Immature natural killer cell (primary cell): Measurements from ENCODE around the gene DNER. TPM values are rescaled to one million over a fixed set of nuclear protein-coding genes. Genes with fewer than 3 reads are reported as not detected.

Source experiments
- DNase-seq, 3 donors: peaks; one replicate each; pipeline ENCODE4 v3.0.0; 2022; ENCODE audit warnings: mixed read lengths in 1 of 3
- H3K27ac Mint-ChIP-seq, 6 donors: one replicate each; pipeline ENCODE4 v1.8.0; 2020; ENCODE audit warnings: mixed read lengths in 6 of 6, mild to moderate bottlenecking in 5 of 6, inconsistent platforms in 4 of 6, moderate library complexity in 3 of 6
- H3K27me3 Mint-ChIP-seq, 3 donors: one replicate each; pipeline ENCODE4 v1.8.0; 2020 to 2021; ENCODE audit warnings: low read depth in 3 of 3, mild to moderate bottlenecking in 3 of 3, mixed read lengths in 3 of 3, moderate library complexity in 3 of 3, inconsistent platforms in 1 of 3
- H3K36me3 Mint-ChIP-seq, 3 donors: one replicate each; pipeline ENCODE4 v1.8.0; 2020; ENCODE audit warnings: mixed read lengths in 3 of 3, inconsistent platforms in 2 of 3, mild to moderate bottlenecking in 2 of 3
- H3K4me1 Mint-ChIP-seq, 2 donors: one replicate each; pipeline ENCODE4 v1.8.0; 2020; ENCODE audit warnings: inconsistent platforms in 2 of 2, mild to moderate bottlenecking in 2 of 2, mixed read lengths in 2 of 2, moderate library complexity in 1 of 2
- H3K4me3 Mint-ChIP-seq, 5 donors: one replicate each; pipeline ENCODE4 v1.8.0; 2020; ENCODE audit warnings: mild to moderate bottlenecking in 5 of 5, mixed read lengths in 5 of 5, inconsistent platforms in 3 of 5, moderate library complexity in 3 of 5
- H3K9me3 Mint-ChIP-seq, 6 donors: one replicate each; pipeline ENCODE4 v1.8.0; 2020; ENCODE audit warnings: mild to moderate bottlenecking in 6 of 6, mixed read lengths in 6 of 6, inconsistent platforms in 4 of 6, moderate library complexity in 3 of 6
- polyA plus RNA-seq, 3 donors: library from polyadenylated mRNA; unstranded; fragments of 300-500 nt; fragmentation: Illumina TruSeq; gene quantifications; one replicate each; pipeline ENCODE4 v1.2.3, GENCODE V29; 2021

The DNER gene
- polyA plus RNA-seq, 3 donors from 2014 or later = not detected

GRCh38 chr2:229674830-229675530, 39.4 kb downstream of the DNER start:
- Mint-ChIP-seq H3K27me3 (peaks cover 0 to 15% (median 5%) of the 10 kb centered on the region in 3 donors), H3K36me3 (no peaks in the 10 kb centered on the region), H3K9me3 (peaks cover 0 to 4% (median 0%) of the 10 kb centered on the region in 6 donors), H3K4me3 (no peak overlapping the region), H3K4me1 (no peaks in the 10 kb centered on the region), H3K27ac (no peak overlapping the region)
- DNase-seq = no peak

- Mint-ChIP-seq H3K27me3 (peaks cover 1 to 9% (median 2%) of the 10 kb centered on the region in 3 donors), H3K4me1 (no peaks in the 10 kb centered on the region), H3K27ac (no peak overlapping the region), H3K9me3 (peaks cover 0 to 2% (median 0%) of the 10 kb centered on the region in 6 donors), H3K36me3 (no peaks in the 10 kb centered on the region), H3K4me3 (no peak overlapping the region)
- DNase-seq = no peak
These were observed 40.7 kb downstream of the DNER start for GRCh38 chr2:229673676-229674075.

DNA sequence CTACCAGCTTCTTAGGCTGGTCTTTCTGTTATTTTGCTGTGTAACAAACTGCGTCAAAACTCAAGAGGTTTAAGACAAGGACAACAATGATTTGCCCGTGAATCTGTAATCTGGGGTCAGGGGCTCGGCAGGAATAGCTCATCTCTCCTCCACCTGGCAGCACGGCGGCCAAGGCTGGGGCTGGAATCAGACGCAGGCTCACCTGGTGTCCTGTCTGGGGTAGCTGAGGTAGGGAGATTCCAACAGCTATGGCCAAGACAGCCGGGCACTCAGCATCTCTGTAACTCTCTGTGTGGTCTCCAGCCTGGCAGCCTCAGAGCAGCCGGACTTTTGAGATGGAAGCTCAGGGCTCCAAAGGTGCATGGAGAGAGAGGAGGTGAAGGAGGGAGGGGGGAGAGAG, 42.3 kb downstream of the DNER start:
- Mint-ChIP-seq H3K36me3 (no peaks in the 10 kb centered on the region), H3K4me1 (no peaks in the 10 kb centered on the region), H3K9me3 (no peaks in the 10 kb centered on the region), H3K4me3 (no peak overlapping the region), H3K27me3 (peaks cover 3 to 4% (median 3%) of the 10 kb centered on the region in 3 donors), H3K27ac (no peak overlapping the region)
- DNase-seq = no peak

GRCh38 chr2:229669841-229670240, 44.5 kb downstream of the DNER start:
- H3K27me3 Mint-ChIP-seq = peaks cover 3 to 4% (median 3%) of the 10 kb centered on the region in 3 donors
- DNase-seq = no peak
- H3K4me1 Mint-ChIP-seq = no peaks in the 10 kb centered on the region
- no peak overlapping the region for H3K27ac Mint-ChIP-seq
- H3K9me3 Mint-ChIP-seq = no peaks in the 10 kb centered on the region
- no peaks in the 10 kb centered on the region for H3K36me3 Mint-ChIP-seq
- no peak overlapping the region for H3K4me3 Mint-ChIP-seq

DNA sequence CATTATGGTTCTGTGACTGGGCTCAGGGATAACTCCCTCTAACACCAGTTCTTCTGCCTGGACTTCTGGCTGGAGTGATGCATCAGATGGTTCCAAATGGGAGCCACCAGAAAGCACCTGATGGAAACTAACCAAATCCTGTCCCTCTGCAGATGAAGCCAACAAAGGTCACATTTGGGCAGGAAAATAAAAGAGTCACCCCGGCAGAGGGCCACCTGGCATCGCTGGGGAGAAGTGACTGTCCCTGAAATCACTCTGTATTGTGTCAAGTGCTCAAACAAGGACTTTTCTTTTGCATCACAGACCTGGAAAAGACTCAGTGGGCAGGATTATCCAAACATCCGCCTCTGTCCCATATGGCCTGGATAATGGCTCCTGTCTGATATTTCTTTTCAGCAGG, 47.5 kb downstream of the DNER start:
- Mint-ChIP-seq H3K4me3 (no peak overlapping the region), H3K27me3 (peaks cover 3 to 5% (median 4%) of the 10 kb centered on the region in 3 donors), H3K4me1 (no peaks in the 10 kb centered on the region), H3K9me3 (no peaks in the 10 kb centered on the region), H3K36me3 (no peaks in the 10 kb centered on the region), H3K27ac (no peak overlapping the region)
- no peak for DNase-seq

DNA sequence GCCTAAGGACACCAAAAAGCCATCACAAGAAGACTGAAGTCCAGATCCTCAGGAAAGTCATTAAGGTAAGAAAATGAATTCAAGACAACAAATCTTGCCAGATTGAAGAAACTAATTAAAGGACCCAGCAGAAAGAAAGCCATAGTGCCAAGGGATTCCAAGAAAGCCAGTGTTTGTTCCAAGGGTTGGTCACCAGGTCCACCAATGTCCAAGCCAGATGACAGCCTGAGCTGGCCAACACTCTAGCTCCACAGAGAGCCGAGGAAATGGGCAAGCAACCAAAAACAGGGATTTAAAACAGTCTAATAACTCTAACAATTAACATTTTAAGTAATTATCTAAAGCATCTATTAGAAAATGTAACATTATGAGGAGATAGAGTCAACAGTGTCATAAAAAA, 49.2 kb downstream of the DNER start:
- no peak for DNase-seq
- Mint-ChIP-seq H3K27ac (no peak overlapping the region), H3K9me3 (no peaks in the 10 kb centered on the region), H3K27me3 (peaks cover 1 to 8% (median 3%) of the 10 kb centered on the region in 3 donors), H3K4me3 (no peak overlapping the region), H3K36me3 (no peaks in the 10 kb centered on the region), H3K4me1 (no peaks in the 10 kb centered on the region)

DNA sequence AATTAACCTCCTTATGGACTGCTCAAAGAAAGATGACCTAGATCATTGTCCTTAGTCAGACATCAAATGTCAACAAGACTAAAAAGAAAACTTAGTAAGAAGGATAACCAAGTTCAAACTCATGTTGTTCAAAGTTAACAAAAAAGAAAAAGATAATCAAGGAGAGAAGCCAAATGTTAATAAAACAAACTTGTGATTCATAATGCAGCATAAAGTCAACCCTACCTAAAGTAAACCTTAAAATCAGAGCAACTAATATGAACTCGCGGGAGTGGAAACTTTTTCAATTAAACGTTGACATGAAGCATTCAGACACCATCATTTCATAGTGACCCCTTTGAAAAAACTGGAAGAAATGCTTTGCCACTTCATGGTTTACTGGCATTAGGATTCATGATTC, 52.9 kb downstream of the DNER start:
- Mint-ChIP-seq H3K4me3 (no peak overlapping the region), H3K27ac (no peak overlapping the region), H3K9me3 (no peaks in the 10 kb centered on the region), H3K36me3 (no peaks in the 10 kb centered on the region), H3K4me1 (no peaks in the 10 kb centered on the region), H3K27me3 (peaks cover 2 to 11% (median 2%) of the 10 kb centered on the region in 3 donors)
- DNase-seq = no peak

GRCh38 chr2:229660951-229661350, 53.4 kb downstream of the DNER start:
- Mint-ChIP-seq H3K4me3 (no peak overlapping the region), H3K27ac (no peak overlapping the region), H3K36me3 (no peaks in the 10 kb centered on the region), H3K9me3 (no peaks in the 10 kb centered on the region), H3K27me3 (peaks cover 2 to 11% (median 2%) of the 10 kb centered on the region in 3 donors), H3K4me1 (no peaks in the 10 kb centered on the region)
- no peak for DNase-seq

DNA sequence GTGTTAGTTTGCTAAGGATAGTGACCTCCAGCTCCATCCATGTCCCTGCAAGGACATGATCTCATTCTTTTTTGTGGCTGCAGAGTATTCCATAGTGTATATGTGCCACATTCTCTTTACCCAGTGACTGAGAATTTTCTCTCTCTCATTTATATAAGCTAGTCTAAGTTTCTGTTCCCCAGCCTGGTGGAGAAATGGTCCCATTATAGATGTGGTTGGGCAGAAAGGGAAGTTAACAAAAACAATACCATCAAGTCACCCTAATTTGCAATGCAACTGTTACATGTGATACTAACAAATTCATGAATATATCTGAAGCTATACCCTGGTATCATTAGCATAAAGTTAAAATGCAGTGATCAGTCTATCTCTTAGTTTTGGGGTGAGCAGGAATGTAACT, 54.0 kb downstream of the DNER start:
- Mint-ChIP-seq H3K4me3 (no peak overlapping the region), H3K9me3 (no peaks in the 10 kb centered on the region), H3K4me1 (no peaks in the 10 kb centered on the region), H3K27me3 (peaks cover 2 to 11% (median 4%) of the 10 kb centered on the region in 3 donors), H3K27ac (no peak overlapping the region), H3K36me3 (no peaks in the 10 kb centered on the region)
- DNase-seq = no peak

DNA sequence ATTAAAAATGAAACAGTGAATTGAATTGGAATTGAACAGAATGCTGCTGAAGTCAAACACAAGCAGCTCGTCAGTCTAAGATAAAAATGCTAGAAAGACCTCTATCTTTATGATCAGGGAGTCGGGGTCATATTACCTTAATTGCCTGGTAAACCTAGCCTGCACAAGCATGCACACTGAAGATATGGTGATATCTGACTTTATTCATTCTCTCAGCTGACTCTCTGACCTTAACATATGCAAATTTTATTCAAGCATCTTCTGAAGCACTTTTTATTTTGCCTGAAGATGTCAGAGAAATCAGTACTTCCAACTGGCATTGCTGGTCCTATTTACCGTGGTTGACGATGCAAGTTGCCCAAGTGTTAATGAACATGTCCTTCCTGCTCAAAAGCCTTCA, 56.4 kb downstream of the DNER start:
- DNase-seq = no peak
- Mint-ChIP-seq H3K27ac (no peak overlapping the region), H3K4me1 (no peaks in the 10 kb centered on the region), H3K9me3 (no peaks in the 10 kb centered on the region), H3K36me3 (no peaks in the 10 kb centered on the region), H3K27me3 (peaks cover 4 to 13% (median 5%) of the 10 kb centered on the region in 3 donors), H3K4me3 (no peak overlapping the region)

- Mint-ChIP-seq H3K9me3 (no peaks in the 10 kb centered on the region), H3K36me3 (no peaks in the 10 kb centered on the region), H3K4me1 (no peaks in the 10 kb centered on the region), H3K4me3 (no peak overlapping the region), H3K27ac (no peak overlapping the region), H3K27me3 (peaks cover 4 to 16% (median 5%) of the 10 kb centered on the region in 3 donors)
- no peak for DNase-seq
These were observed 59.9 kb downstream of the DNER start for GRCh38 chr2:229654437-229654836.

GRCh38 chr2:229653531-229653930, 60.8 kb downstream of the DNER start:
- peaks cover 5 to 18% (median 6%) of the 10 kb centered on the region in 3 donors for H3K27me3 Mint-ChIP-seq

GRCh38 chr2:229652796-229653195, 61.6 kb downstream of the DNER start:
- Mint-ChIP-seq H3K27ac (no peak overlapping the region), H3K4me1 (no peaks in the 10 kb centered on the region), H3K36me3 (no peaks in the 10 kb centered on the region), H3K4me3 (no peak overlapping the region), H3K27me3 (peaks cover 4 to 22% (median 6%) of the 10 kb centered on the region in 3 donors), H3K9me3 (no peaks in the 10 kb centered on the region)
- no peak for DNase-seq

More at GRCh38 chr2:229653531-229653930, 60.8 kb downstream of the DNER start:
- Mint-ChIP-seq H3K27ac (no peak overlapping the region), H3K9me3 (no peaks in the 10 kb centered on the region), H3K4me1 (no peaks in the 10 kb centered on the region), H3K36me3 (no peaks in the 10 kb centered on the region), H3K4me3 (no peak overlapping the region)
- DNase-seq = no peak

- no peak for DNase-seq
- Mint-ChIP-seq H3K36me3 (no peaks in the 10 kb centered on the region), H3K4me1 (no peaks in the 10 kb centered on the region), H3K9me3 (no peaks in the 10 kb centered on the region), H3K27ac (no peak overlapping the region), H3K4me3 (no peak overlapping the region), H3K27me3 (peaks cover 4 to 19% (median 8%) of the 10 kb centered on the region in 3 donors)
These were observed 63.5 kb downstream of the DNER start for GRCh38 chr2:229650901-229651300.

DNA sequence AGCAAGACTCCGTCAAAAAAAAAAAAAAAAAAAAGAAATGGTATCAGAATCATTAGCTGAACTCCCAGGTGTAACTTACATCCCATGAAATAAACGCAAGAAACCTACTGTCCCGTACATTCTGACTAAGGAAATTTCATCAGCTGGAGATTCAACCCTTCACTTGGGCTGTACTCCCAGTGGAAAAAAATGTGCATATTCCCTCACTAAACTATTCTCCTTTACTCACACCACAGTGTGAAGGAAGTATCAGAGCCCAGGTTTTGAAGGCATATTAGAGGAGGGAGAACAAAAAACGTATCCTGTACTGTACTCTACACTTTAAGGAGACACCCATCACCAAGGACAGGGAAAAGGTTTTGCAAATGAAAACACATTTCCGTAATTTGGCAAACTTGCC, 64.3 kb downstream of the DNER start:
- H3K4me1 Mint-ChIP-seq = no peaks in the 10 kb centered on the region
- H3K9me3 Mint-ChIP-seq = no peaks in the 10 kb centered on the region
- peaks cover 2 to 19% (median 8%) of the 10 kb centered on the region in 3 donors for H3K27me3 Mint-ChIP-seq
- H3K4me3 Mint-ChIP-seq = no peak overlapping the region
- no peak overlapping the region for H3K27ac Mint-ChIP-seq
- H3K36me3 Mint-ChIP-seq = no peaks in the 10 kb centered on the region
- DNase-seq = no peak
